ENCODE results near the gene ZBTB42.
A peak's percentile ranks its signal among the peaks of the same experiment; 100 is the strongest.

ZBTB42 gene

DNA sequence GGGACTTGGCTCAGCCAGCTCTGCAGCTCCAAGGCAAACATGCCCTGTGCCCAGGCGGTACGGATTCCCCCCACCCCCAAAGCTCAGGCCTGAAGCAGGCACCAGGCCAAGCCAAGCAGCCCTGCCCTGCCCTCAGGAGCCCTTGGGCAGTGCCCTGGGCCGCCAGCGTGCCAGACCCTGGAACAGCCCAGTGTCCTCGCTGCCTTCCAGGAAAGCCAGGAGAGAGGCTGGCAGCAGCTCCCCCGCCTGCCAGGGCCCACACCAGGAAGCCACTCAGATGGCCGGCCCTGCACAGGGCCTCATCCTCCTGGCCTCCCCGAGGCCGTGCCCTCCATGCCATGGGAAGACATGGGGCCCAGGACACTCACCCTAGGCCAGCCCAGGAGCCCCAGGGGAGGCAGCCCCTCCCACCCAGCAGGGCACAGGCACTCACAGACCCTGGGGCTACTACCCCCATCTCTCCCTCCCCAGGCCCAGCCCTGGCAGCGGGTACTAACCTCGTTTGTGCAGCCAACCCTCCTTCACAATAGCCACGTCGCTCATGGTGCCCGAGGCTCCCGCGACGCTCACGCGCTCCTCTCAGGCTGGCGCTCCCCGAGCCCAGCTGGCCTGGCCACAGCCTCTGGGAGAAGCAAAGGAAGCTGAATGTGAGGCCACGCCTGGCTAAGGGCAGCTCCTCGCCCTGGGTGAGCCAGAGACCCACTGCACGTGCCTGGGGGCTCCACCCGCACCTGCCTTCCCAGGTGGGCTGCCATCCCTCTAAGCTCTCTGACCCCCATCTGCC lies 8.6 kb upstream of the ZBTB42 start:
- intact Hi-C loops (cut with DNase I), result no loop called here
- DNase-seq, result peak in 1 of 42 donors; percentile 50

DNA sequence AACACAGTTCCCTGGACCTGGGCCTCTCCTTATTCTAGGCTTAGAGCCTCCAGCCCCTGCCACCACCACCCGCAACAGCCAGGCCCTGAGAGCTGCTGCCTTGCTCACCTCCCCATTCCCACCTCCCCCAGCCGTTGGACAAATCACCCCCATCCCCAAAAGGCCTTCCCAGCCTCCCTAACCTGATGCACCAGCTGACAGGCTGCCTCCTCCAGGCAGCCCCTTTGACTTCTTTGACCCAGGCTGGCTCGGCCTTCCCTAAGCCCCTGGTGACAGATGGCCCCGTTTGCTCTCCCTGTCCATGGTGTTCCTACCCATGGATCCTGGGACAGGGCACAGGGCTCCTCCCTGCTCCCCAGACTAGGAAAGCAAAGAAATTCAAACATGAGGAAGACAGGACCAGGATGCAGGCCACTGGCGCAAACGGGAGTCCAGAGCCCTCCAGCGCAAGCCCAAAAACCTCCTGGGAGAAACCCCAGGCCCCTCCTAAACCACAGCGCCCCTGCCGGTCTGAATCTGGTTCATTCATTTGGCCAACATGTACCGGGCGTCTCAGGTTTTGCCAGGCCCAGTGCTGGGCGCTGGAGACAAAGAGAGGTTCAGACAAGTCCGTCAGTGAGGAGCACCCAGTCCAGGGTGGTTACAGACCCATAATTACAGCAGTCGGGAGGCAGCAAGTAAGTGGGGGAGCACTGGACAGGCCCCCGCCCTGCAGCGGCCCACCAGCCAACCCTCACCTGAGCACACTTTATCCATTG lies 7.8 kb upstream of the ZBTB42 start:
- DNase-seq, result no peak
- intact Hi-C loops (cut with DNase I), result no loop called here

DNA sequence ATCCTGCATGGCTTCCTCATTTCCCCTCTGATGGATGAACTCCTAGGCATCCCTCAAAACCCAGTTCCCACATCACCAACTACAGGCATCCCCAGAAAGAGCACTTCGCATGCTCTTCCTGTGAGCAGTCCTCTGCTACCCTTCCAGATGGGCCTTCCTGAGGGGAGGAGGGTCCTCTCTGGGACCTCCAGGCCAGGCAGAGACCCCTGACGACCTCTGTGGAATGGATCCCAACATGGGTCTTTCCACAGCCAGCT lies 7.3 kb upstream of the ZBTB42 start:
- intact Hi-C loops (cut with DNase I), result no loop called here

DNA sequence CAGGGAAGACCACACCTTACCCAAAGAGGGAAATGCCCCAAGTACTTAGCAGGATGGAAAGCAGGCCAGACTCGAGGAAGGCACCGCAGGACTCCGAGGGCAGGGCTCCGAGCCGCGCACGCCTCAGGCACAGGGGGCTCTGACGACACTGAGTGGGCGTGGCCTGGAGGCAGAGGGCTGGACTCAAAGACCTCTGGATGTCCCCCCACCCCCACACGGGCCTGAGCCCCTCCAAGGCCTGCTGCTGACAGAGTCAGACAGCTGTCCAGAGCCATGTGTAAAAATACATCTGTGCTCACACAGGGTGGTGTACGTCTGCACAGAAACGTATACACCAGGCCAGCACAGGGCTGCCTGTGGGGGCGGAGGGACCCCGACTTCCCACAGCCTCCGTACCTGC lies 6.8 kb upstream of the ZBTB42 start:
- intact Hi-C loops (cut with DNase I), result no loop called here
- DNase-seq, result no peak

More for the DNA sequence above, 7.3 kb upstream of the ZBTB42 start:
- no peak for DNase-seq

DNA sequence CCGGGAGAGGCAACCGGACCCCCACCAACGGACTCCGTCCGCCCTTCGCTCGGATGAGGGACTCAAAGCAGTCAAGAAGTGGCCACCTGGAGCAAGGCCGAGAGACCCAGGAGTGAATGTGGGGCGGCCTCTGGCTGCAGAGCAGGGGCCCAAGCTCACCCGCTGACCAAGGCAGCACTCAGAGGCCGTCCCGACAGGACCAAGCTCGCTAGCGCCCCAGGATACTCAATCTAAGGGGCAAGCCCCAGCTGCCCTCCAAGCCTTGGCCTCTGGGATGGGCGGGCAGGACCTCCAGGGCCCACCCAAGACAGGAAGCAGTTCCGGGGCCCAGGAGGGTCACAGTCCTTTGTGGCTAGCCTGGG lies 6.3 kb upstream of the ZBTB42 start:
- DNase-seq, result peak in 7 of 42 donors; percentile 18 to 49 (median 33)
- intact Hi-C loops (cut with DNase I), result no loop called here

DNA sequence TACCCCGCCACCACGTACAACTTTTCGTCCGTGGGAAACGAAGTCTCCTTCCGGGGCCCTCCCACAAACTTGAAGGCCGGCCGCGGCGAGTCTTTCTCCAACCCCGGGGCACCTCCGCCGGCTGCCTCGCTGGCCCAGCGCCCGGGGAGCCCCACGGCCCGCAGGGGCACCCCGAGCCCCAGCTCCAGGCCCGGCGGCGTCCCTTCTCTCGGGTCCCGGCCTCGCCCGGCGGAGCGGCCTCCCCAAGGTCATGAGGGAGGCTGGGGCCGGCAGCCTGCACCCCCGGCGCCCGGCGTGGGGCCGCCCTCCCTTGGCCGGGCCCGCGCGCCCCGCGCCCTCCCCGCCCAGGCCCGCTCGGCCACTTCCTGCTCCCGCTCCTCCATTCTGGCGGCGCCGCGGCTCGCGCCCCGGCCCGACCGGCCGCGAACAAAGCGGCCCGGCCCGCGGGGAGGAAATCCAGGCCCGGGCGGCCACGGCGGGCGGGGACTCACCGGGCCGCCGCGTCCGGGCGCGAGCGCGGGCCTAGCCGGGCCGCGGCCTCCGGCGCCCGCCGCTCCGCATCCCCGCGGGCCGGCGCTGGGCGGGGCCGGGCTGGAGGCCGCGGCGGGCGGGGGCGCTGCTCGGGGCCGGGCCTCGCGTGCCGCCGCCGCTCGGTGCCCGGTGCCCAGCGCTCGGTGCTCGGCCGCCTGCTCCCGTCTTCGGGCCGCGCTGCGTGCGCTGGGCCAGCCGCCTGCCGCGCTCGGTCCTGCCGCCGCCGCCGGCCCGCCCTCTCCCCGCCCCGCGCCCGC lies 5.7 kb upstream of the ZBTB42 start, which contains the start of gene AKT1:
Gene AKT1, minus strand, starts transcription at position 756 of the 788 bp plus-strand sequence. CDS start 3,105 bp downstream, outside the sequence.
- DNase-seq, result peak in 6 of 42 donors; percentile 18 to 50 (median 33)
- intact Hi-C loops (cut with DNase I), result no loop called here

DNA sequence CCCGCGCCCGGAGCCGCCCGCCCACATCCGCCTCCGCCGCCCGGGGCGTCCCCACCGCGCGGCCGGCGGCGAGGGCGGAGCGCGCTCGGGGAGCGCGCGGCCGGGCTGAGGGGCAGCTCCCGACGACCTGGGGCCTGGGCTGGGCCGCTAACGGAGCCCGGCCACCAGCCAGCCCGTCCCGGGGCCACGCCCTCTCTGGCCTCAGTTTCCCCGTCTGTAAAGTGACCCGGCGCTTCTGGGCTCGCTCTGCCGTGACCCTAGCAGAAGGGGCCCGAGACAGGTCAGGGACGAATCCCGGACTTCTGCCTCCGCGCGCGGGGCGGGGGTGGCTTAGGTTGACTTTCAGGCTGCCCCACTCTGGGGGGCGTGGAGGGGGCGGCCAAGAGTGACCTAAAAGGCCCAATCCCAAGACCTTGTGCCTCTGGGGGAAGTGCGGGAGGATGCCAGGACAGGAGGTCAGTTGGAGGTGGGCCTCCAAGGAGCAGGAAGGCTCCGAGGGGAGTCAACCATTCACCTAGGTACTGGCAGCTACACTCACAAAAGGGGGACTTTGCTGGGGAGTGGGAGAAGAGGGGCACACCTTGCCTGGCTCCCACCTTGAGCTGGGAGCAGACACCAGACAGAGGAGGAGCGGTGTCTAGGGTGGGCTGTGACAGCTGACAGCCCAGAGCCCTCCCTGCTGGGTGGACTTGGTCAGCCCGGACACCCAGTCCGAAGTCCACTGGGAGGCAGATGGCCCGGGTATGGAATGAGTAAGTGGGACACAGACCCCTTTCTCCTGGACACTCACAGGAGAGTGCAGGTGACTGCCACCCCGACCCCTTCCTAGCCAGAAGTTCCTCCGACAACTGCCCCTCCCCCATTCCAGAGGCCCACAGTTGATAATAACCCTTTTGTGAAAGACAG lies 4.9 kb upstream of the ZBTB42 start:
- intact Hi-C loops (cut with DNase I), result no loop called here
- peak in 32 of 42 donors; percentile 22 to 81 (median 58) for DNase-seq

DNA sequence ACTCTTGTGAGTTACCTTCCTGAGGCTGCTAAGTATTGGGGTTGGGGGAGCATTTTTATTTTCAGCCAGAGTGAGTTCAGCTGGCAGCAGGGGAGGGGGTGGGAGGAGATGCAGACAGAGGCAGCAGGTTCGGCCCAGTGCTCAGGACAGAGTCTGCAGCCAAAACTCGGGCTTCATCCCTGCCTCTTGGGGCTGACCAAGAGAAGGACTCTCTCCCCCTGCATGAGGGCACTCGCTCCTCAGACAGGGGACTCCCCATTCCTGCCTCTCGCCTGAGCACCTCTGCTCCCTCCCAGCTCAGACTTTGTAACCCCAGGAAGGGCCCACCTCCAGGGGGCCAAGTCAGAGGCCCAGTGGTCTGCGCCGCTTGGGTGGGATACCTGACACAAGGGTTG lies 4.2 kb upstream of the ZBTB42 start:
- intact Hi-C loops (cut with DNase I), result no loop called here
- no peak for DNase-seq

DNA sequence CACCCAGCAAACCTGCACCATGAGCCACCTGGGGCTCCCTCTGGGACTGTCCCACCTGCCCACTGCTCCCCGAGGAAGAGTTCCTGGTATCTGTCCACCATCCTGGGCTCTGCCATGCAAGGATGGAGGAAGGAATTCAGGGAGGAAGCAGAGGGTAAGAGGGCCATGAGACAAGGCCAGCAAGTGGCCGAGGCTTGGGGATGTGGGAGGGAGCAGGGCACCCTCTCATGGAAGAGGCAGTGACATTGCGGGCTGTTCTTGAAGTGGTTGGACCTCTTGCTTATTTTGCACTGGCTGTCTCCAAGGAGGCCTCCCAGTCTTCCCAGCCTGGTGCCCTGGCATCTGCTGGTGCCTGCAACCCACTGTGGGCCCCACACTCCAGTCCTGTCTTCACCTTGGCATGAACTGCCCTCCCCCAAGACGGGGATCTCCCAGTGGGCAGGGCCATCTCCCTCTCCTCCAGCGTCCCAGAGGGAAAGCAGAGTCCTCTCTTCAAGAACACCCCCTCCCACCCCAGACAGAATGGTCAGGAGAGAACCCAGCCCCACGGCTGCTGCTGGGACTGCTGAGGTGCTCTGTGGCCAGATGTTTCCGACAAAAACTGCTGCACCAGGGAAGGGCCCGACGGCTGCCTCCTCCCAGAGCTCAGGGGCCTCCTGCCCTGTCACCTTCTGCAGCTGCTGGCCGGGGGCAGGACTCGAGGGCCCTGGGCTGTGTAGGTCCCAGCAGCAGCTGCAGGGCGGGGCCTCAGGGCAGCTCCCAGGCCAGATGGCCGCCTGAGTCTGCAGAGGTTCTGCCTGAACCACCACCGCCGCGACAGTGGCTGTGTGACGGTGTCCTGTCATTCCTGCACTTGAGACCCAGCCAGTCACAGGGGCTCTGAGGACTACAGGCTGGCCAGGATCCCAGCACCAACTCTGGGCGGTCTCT lies 3.5 kb upstream of the ZBTB42 start:
- no peak for DNase-seq
- intact Hi-C loops (cut with DNase I), result no loop called here

DNA sequence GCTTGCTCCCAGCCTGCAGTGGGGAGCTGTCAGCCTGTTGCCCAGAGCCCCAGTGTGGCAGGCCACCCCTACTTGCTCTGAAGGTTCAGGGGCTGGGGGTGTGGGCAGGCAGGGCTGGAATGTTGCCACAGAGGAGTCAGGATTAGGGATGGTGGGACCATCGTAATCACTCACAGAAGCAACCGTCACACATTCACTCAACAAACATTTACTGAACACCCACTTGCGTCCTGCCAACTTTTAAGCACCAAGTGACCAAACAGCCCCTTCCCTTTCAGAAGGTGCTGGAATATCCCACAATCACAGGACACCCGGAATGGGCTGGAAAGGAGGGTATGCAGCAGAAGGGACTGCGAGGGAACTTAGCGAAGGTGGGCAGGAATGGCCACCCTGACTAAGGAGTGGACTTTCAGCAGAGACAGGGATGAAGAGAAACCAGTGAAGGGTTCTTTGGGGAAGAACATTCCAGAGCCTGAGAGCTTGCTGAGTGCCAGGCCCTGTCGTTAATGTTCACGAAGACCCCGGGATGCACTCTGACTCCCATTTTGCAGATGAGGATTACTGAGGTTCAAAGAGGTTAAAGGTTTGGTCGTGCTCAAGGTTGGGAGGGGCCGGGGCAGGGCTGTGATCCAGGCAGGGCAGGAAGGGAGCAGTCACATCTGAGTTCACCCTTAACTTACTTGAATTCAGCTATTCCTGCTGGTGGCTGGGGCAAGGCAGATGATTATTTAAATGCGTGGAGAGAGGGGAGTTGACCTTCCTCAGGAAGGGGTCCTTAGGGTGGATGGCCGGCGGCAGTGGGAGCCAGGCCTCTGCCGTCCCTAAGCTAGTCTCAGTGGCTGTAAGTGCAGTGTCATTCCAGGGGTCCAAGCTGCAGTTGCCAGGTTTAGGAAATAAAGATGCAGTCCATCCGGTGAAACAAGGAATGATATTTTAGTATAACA lies 2.3 kb upstream of the ZBTB42 start:
- DNase-seq, result no peak
- intact Hi-C loops (cut with DNase I), result no loop called here

DNA sequence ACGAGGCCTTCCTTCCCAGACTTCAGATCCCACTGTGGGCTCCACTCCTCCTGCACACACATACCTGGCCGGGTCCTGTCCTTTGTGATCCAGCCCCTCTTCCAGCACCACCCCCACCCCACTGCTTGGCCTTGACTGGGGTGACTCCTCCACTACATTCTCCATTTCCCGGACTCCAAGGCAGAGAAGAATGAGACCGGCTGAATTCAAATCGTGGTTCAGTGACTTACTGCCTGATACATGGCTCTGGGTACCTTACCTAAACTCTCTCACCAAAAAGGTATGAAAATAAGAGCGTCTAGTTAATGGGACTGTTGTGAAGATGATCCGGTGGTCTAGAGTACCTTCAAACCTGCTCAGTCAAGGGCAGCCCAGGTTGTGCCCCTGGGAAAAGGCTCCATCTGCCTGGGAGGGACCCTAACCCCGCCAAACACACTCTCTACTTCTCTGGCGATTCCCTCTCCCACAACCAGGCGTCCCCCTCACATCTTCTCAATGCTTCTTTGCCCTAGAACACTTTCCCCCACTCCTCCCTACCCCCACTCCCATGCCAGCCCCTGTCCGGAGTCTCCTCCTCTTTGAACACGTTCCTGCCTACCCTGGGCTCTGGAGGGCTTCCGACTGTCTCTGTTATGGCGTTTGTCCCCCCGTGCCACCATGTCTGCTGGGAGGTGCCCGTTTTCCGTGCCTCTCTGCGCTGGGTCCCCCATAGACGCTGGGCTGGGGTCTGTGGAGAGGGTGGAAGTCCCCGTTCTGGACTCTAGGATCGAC lies 1.5 kb upstream of the ZBTB42 start:
- DNase-seq, result peak in 1 of 42 donors; percentile 32
- intact Hi-C loops (cut with DNase I), result no loop called here

DNA sequence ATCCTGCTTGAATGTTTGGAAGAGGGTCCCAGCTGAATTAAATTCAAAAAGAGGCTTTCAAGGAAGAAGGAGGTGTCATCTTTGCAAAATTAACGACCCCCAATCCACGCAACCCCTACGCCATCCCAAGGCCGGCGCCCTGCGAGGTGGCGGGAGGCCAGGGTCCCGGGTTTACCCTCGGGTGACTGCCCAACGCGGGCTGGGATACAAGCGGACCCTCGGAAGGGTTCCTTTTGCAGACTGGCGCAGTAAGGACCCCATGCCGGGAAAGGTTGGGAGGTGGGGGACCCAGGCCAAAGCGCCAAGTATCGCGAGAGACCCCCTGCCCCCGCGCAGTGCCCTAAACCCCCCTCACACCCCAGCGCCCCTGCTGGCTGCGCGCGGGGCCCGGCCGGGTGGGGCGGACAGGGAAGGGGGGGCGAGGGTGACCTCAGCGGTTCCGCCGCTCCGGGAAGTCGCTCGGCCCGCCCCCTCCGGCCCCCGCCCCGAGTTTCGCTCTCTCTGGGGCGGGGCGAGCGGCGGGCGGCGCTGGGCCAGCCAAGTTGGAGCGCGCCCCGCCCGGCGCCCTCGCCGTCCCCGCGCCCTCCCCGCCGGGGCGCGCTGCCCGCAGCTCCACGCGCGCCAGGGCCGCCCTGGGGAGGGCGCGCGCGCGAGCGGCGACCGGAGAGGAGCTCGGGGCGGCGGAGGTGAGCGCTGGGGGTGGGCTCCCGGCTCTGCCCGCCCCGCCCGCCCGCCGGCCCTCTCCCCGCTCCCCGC lies 708 bp upstream of the ZBTB42 start:
- peak in 39 of 42 donors; percentile 43 to 88 (median 71) for DNase-seq
- intact Hi-C loops (cut with DNase I), result no loop called here

DNA sequence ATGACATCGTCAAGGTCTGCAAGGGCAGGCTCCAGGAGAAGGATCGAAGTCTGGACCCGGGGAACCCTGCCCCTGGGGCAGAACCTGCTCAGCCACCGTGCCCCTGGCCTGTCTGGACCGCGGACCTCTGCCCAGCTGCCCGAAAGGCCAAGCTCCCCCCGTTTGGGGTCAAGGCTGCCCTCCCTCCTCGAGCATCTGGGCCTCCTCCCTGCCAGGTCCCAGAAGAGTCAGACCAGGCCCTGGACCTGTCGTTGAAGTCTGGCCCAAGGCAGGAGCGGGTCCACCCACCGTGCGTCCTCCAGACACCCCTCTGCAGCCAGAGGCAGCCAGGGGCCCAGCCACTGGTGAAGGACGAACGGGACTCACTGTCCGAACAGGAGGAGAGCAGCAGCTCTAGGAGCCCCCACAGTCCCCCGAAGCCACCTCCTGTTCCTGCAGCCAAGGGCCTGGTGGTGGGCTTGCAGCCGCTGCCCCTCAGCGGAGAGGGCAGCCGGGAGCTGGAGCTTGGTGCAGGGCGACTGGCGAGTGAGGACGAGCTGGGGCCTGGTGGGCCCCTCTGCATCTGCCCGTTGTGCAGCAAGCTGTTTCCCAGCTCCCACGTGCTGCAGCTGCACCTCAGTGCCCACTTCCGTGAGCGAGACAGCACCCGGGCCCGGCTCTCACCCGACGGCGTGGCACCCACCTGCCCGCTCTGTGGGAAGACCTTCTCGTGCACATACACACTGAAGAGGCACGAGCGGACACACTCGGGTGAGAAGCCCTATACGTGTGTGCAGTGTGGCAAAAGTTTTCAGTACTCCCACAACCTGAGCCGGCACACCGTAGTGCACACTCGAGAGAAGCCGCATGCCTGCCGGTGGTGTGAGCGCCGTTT lies 856 bp downstream of the ZBTB42 start:
- no peak for DNase-seq
- intact Hi-C loops (cut with DNase I), result no loop called here

Measured in head of caudate nucleus (tissue), 42 donors.